ENCODE results near the gene TOR1AIP2.

GRCh38 chr1:179807691-179808485 is 69.7 kb downstream of the TOR1AIP2 start:
- TF ChIP-seq CTCF (conservative IDR thresholded peaks at IDR 0.05): no peak
- no peak for TF ChIP-seq EZH2 (IDR thresholded peaks at IDR 0.05; ENCODE audit: low read depth)

Measured in PC-9 (cell line).